Measurements from ENCODE around the gene KCP. TPM values are rescaled to one million over a fixed set of nuclear protein-coding genes. Genes with fewer than 3 reads are reported as not detected.

KCP gene
- total RNA-seq, 1 experiment from 2014 or later: 0.50 TPM

GRCh38 chr7:128841171-128841690, 69.3 kb downstream of the KCP start:
- intact Hi-C loops (cut with micrococcal nuclease; ENCODE audit: unreplicated experiment): no loop called here
- H3K4me3 Mint-ChIP-seq (ENCODE audit: unreplicated experiment): no peak overlapping the region
- no peak overlapping the region for H3K4me3 ChIP-seq (ENCODE audit: low read depth, low read length)
- no peaks in the 10 kb centered on the region for H3K4me1 ChIP-seq
- no peaks in the 10 kb centered on the region for H3K9me3 ChIP-seq
- ChIA-PET CTCF (interaction anchor here (1.9 kb wide), 1 partner anchor 10 kb away, joined by 6 read pairs; no protein-coding TSS in a partner anchor), POLR2A (no interaction called here)
- no peaks in the 10 kb centered on the region for H3K4me1 Mint-ChIP-seq (ENCODE audit: low read depth, unreplicated experiment)
- no peaks in the 10 kb centered on the region for H3K36me3 ChIP-seq (ENCODE audit: control insufficient read depth, insufficient read depth, low read length)
- H3K9me3 Mint-ChIP-seq (ENCODE audit: unreplicated experiment): no peaks in the 10 kb centered on the region
- DNase-seq: no peak
- no peaks in the 10 kb centered on the region for H3K27me3 Mint-ChIP-seq (ENCODE audit: insufficient read depth, unreplicated experiment)
- TF ChIP-seq CTCF (IDR thresholded peaks at IDR 0.05; ENCODE audit: insufficient read depth in 1 of 2, low read depth in 1 of 2, low read length in 1 of 2, severe bottlenecking in 1 of 2, unreplicated experiment in 1 of 2): no peak
- BruUV-seq (replicated peaks): no TSS peak
- peaks cover 62% of the 10 kb centered on the region for H3K36me3 Mint-ChIP-seq (ENCODE audit: insufficient read depth, unreplicated experiment)
- H3K27ac Mint-ChIP-seq (ENCODE audit: unreplicated experiment): no peak overlapping the region
- H3K27me3 ChIP-seq (replicated peaks; ENCODE audit: control insufficient read depth, insufficient read depth, low read length): no peaks in the 10 kb centered on the region

GRCh38 chr7:128840326-128841170, 70.0 kb downstream of the KCP start:
- no peak overlapping the region for H3K4me3 Mint-ChIP-seq (ENCODE audit: unreplicated experiment)
- Histone ChIP-seq H3K9me3 (no peaks in the 10 kb centered on the region), H3K4me1 (no peaks in the 10 kb centered on the region), H3K4me3 (ENCODE audit: low read depth, low read length) (no peak overlapping the region), H3K27me3 (replicated peaks; ENCODE audit: control insufficient read depth, insufficient read depth, low read length) (no peaks in the 10 kb centered on the region), H3K36me3 (ENCODE audit: control insufficient read depth, insufficient read depth, low read length) (no peaks in the 10 kb centered on the region)
- POLR2A ChIA-PET: no interaction called here
- H3K9me3 Mint-ChIP-seq (ENCODE audit: unreplicated experiment): no peaks in the 10 kb centered on the region
- peaks cover 55% of the 10 kb centered on the region for H3K36me3 Mint-ChIP-seq (ENCODE audit: insufficient read depth, unreplicated experiment)
- no peaks in the 10 kb centered on the region for H3K27me3 Mint-ChIP-seq (ENCODE audit: insufficient read depth, unreplicated experiment)
- no peak overlapping the region for H3K27ac Mint-ChIP-seq (ENCODE audit: unreplicated experiment)
- intact Hi-C loops (cut with micrococcal nuclease; ENCODE audit: unreplicated experiment): no loop called here
- H3K4me1 Mint-ChIP-seq (ENCODE audit: low read depth, unreplicated experiment): no peaks in the 10 kb centered on the region
- BruUV-seq (replicated peaks): no TSS peak
- DNase-seq: no peak
- CTCF ChIA-PET: interaction anchor here (1.9 kb wide), 1 partner anchor 10 kb away, joined by 6 read pairs; no protein-coding TSS in a partner anchor
- TF ChIP-seq CTCF (IDR thresholded peaks at IDR 0.05; ENCODE audit: insufficient read depth in 1 of 2, low read depth in 1 of 2, low read length in 1 of 2, severe bottlenecking in 1 of 2, unreplicated experiment in 1 of 2): no peak

- Mint-ChIP-seq H3K4me3 (ENCODE audit: unreplicated experiment) (no peak overlapping the region), H3K27me3 (ENCODE audit: insufficient read depth, unreplicated experiment) (no peaks in the 10 kb centered on the region), H3K9me3 (ENCODE audit: unreplicated experiment) (no peaks in the 10 kb centered on the region), H3K27ac (ENCODE audit: unreplicated experiment) (no peak overlapping the region), H3K4me1 (ENCODE audit: low read depth, unreplicated experiment) (no peaks in the 10 kb centered on the region), H3K36me3 (ENCODE audit: insufficient read depth, unreplicated experiment) (peaks cover 54% of the 10 kb centered on the region)
- ChIA-PET POLR2A (no interaction called here), CTCF (no interaction called here)
- Histone ChIP-seq H3K4me1 (no peaks in the 10 kb centered on the region), H3K9me3 (no peaks in the 10 kb centered on the region), H3K36me3 (ENCODE audit: control insufficient read depth, insufficient read depth, low read length) (no peaks in the 10 kb centered on the region), H3K4me3 (ENCODE audit: low read depth, low read length) (no peak overlapping the region), H3K27me3 (replicated peaks; ENCODE audit: control insufficient read depth, insufficient read depth, low read length) (no peaks in the 10 kb centered on the region)
- BruUV-seq (replicated peaks): no TSS peak
- intact Hi-C loops (cut with micrococcal nuclease; ENCODE audit: unreplicated experiment): no loop called here
- no peak for TF ChIP-seq CTCF (IDR thresholded peaks at IDR 0.05; ENCODE audit: insufficient read depth in 1 of 2, low read depth in 1 of 2, low read length in 1 of 2, severe bottlenecking in 1 of 2, unreplicated experiment in 1 of 2)
- no peak for DNase-seq
Measured at GRCh38 chr7:128839751-128840177, 70.7 kb downstream of the KCP start.

Measured in Caco-2 (cell line).